Endothelial cell of umbilical vein (primary cell): ENCODE results near the gene CILP2. TPM values are rescaled to one million over a fixed set of nuclear protein-coding genes. Genes with fewer than 3 reads are reported as not detected.

ENCODE experiments used
- BruUV-seq: library from RNA; stranded (reverse); fragments of 400-500 nt; replicated peaks from 2 replicates; lab custom pipeline; 2021; lab: Mats Ljungman, UMichigan
- CTCF ChIA-PET: fragments of 300-600, 350-600 bp; sonication (Branson Sonifier 250); formaldehyde crosslinking; loops from one replicate; lab custom pipeline; 2021; ENCODE audit warnings: antibody characterized with exemption, inconsistent platforms; lab: Charles Lee
- POLR2A ChIA-PET: fragments of 300-600, 350-600 bp; sonication (Branson Sonifier 250); formaldehyde crosslinking; loops from one replicate; lab custom pipeline; 2021; ENCODE audit warnings: antibody characterized with exemption, inconsistent platforms; lab: Charles Lee
- DNase-seq: peaks from one replicate; pipeline ENCODE4 v3.0.0-alpha.2; 2011; ENCODE audit warnings: low read depth, low spot score
- FAIRE-seq: peaks from 2 replicates; lab custom pipeline; 2011; peaks lifted over from hg19 to GRCh38; lab: Jason Lieb, UNC
- H2AFZ ChIP-seq: 2 replicates; pipeline ENCODE4 v1.6.0; 2012; ENCODE audit warnings: low read depth, low read length, control low read depth, inconsistent platforms
- H3K27ac ChIP-seq: 2 replicates; pipeline ENCODE4 v1.5.1; 2011; ENCODE audit warnings: low read depth, mild to moderate bottlenecking, control low read depth, low read length, moderate library complexity; ENCODE audit not compliant: insufficient read depth
- H3K27me3 ChIP-seq, 2 experiments: 2 replicates each; pipeline versions ENCODE4 v1.6.0 to v1.6.1; 2011; ENCODE audit warnings: low read length in 2 of 2, mixed read lengths in 1 of 2; ENCODE audit not compliant: control insufficient read depth in 2 of 2, insufficient read depth in 2 of 2
- H3K36me3 ChIP-seq, 2 experiments: 2 replicates in 1 of 2; 3 replicates in 1 of 2; pipeline ENCODE4 v1.5.1; 2011; ENCODE audit warnings: low read length in 2 of 2, mild to moderate bottlenecking in 1 of 2, moderate library complexity in 1 of 2; ENCODE audit not compliant: control insufficient read depth in 2 of 2, insufficient read depth in 2 of 2; ENCODE audit errors: extremely low read depth in 1 of 2
- H3K4me1 ChIP-seq: 3 replicates; pipeline ENCODE4 v1.5.1; 2011; ENCODE audit warnings: mild to moderate bottlenecking, low read length; ENCODE audit not compliant: control insufficient read depth, insufficient read depth; ENCODE audit errors: extremely low read depth
- H3K4me2 ChIP-seq: 2 replicates; pipeline ENCODE4 v1.6.1; 2011; ENCODE audit warnings: low read length, control low read depth, mixed read lengths; ENCODE audit not compliant: insufficient read depth
- H3K4me3 ChIP-seq, 3 experiments: fragments of 200-600 bp in 1 of 3; sonication (generic), shearing (Covaris generic) in 1 of 3; replicated peaks in 1 of 3; 2 replicates each; pipeline ENCODE4 v1.5.1; 2011 to 2016; ENCODE audit warnings: control low read depth in 3 of 3, low read length in 3 of 3, mild to moderate bottlenecking in 2 of 3, inconsistent platforms in 1 of 3, low read depth in 1 of 3, moderate library complexity in 1 of 3; ENCODE audit not compliant: insufficient read depth in 1 of 3
- H3K79me2 ChIP-seq: 2 replicates; pipeline ENCODE4 v1.6.0; 2012; ENCODE audit warnings: low read length, inconsistent platforms; ENCODE audit not compliant: control insufficient read depth, insufficient read depth
- H3K9ac ChIP-seq: replicated peaks from 2 replicates; pipeline ENCODE3; 2011; ENCODE audit warnings: low read length, control low read depth; ENCODE audit not compliant: insufficient read depth; ENCODE audit errors: extremely low read depth
- H3K9me1 ChIP-seq: replicated peaks from 3 replicates; pipeline ENCODE4 v1.6.0; 2011; ENCODE audit warnings: mild to moderate bottlenecking, low read length; ENCODE audit not compliant: control insufficient read depth, insufficient read depth; ENCODE audit errors: extremely low read depth
- H3K9me3 ChIP-seq: replicated peaks from 2 replicates; pipeline ENCODE4 v1.5.1; 2012; ENCODE audit warnings: low read length, inconsistent platforms; ENCODE audit not compliant: control insufficient read depth, insufficient read depth
- H4K20me1 ChIP-seq: replicated peaks from 2 replicates; pipeline ENCODE3; 2011; ENCODE audit warnings: mild to moderate bottlenecking, low read length; ENCODE audit not compliant: control insufficient read depth, insufficient read depth; ENCODE audit errors: extremely low read depth
- EZH2 ChIP-seq: IDR thresholded peaks from 2 replicates; pipeline ENCODE4 v1.6.1; 2012; ENCODE audit warnings: borderline replicate concordance, low read depth, mild to moderate bottlenecking, moderate library complexity, low read length, inconsistent platforms; ENCODE audit not compliant: severe bottlenecking
- FOS ChIP-seq: IDR thresholded peaks from 2 replicates; pipeline ENCODE4 v1.6.1; 2011; ENCODE audit warnings: mild to moderate bottlenecking, low read length, moderate library complexity, borderline replicate concordance; ENCODE audit not compliant: insufficient read depth
- GATA2 ChIP-seq: IDR thresholded peaks from 2 replicates; pipeline ENCODE4 v1.7.0; 2011; ENCODE audit warnings: low read depth, mild to moderate bottlenecking, moderate library complexity, mixed read lengths, low read length; ENCODE audit not compliant: insufficient read length, insufficient read depth
- JUN ChIP-seq: IDR thresholded peaks from 2 replicates; pipeline ENCODE4 v1.6.1; 2011; ENCODE audit warnings: borderline replicate concordance, low read depth; ENCODE audit not compliant: insufficient read length, insufficient read depth
- MAX ChIP-seq: IDR thresholded peaks from 2 replicates; pipeline ENCODE4 v1.6.1; 2011; ENCODE audit not compliant: insufficient read depth, insufficient read length
- MYC ChIP-seq: IDR thresholded peaks from one replicate; pipeline ENCODE4 v1.6.1; 2011; ENCODE audit warnings: mild to moderate bottlenecking, low read depth, low read length
- POLR2A ChIP-seq: IDR thresholded peaks from 2 replicates; pipeline ENCODE4 v1.6.1; 2012; ENCODE audit warnings: low read depth, mild to moderate bottlenecking, control low read depth, low read length
- POLR2AphosphoS5 ChIP-seq: IDR thresholded peaks from 2 replicates; pipeline ENCODE4 v1.6.1; 2012; ENCODE audit warnings: low read depth, mild to moderate bottlenecking, control low read depth, low read length, moderate library complexity; ENCODE audit not compliant: insufficient read depth
- dilution Hi-C: fragments of 300-500 bp; cut with MboI; formaldehyde crosslinking; loops from one replicate; pipeline ENCODE4 v1.15.0; 2019; ENCODE audit warnings: low sequenced_read_pairs; ENCODE audit not compliant: extremely low pct_ligation_motif_present
- intact Hi-C: fragments of 100-400 bp; cut with micrococcal nuclease; formaldehyde crosslinking; loops from one replicate; pipeline ENCODE4 v1.10.0; 2022
- polyA plus RNA-seq, 4 experiments: library from polyadenylated mRNA; depleted of rRNA in 3 of 4; stranded (reverse) in 3 of 4; unstranded in 1 of 4; fragments of >200 nt; gene quantifications; 2 replicates each; pipeline versions ENCODE4 v1.2.1 to v1.2.3, GENCODE V29; 2011 to 2012; ENCODE audit warnings: missing spikeins in 1 of 4
- total RNA-seq: library from RNA; stranded (reverse); gene quantifications from 2 replicates; pipeline ENCODE4 v1.2.3, GENCODE V29; 2021
- TF ChIP-seq, protein P1 (sequence below), 2 donors: IDR thresholded peaks; 1 replicate in 1 of 2; 2 replicates in 1 of 2; pipeline ENCODE4 v1.5.1; 2011; ENCODE audit warnings: low read length in 2 of 2, mild to moderate bottlenecking in 2 of 2, moderate library complexity in 2 of 2, control low read depth in 1 of 2, inconsistent platforms in 1 of 2, low read depth in 1 of 2; ENCODE audit not compliant: insufficient read depth in 1 of 2; ENCODE audit errors: extremely low read depth in 1 of 2

The CILP2 gene
- total and polyA plus RNA-seq, 2 donors (not counting 3 experiments of a cell fraction or from before 2014, with no cell fraction given): 0.01 TPM; not detected in 1

- intact Hi-C loops (no loop called here), dilution Hi-C loops (no loop called here)
- Histone ChIP-seq H3K27me3 (no peaks in the 10 kb centered on the region), H3K79me2 (no peaks in the 10 kb centered on the region), H3K36me3 (no peaks in the 10 kb centered on the region), H3K27ac (no peak overlapping the region), H3K9me1 (no peaks in the 10 kb centered on the region), H4K20me1 (no peaks in the 10 kb centered on the region), H3K9me3 (no peaks in the 10 kb centered on the region), H2AFZ (no peak overlapping the region), H3K4me1 (no peaks in the 10 kb centered on the region), H3K4me3 (no peak overlapping the region), H3K9ac (no peak overlapping the region), H3K4me2 (no peak overlapping the region)
- no peak for DNase-seq
- ChIA-PET POLR2A (no interaction called here), CTCF (interaction anchor here (1.1 to 1.7 kb wide), 2 partner anchors 28 to 50 kb away, joined by 3 to 6 read pairs; no protein-coding TSS in a partner anchor)
- no peak for FAIRE-seq
- TF ChIP-seq EZH2 (no peak), MAX (no peak), JUN (no peak), POLR2AphosphoS5 (no peak), GATA2 (no peak), POLR2A (no peak), FOS (no peak), MYC (no peak)
- TF ChIP-seq, protein P1, sequence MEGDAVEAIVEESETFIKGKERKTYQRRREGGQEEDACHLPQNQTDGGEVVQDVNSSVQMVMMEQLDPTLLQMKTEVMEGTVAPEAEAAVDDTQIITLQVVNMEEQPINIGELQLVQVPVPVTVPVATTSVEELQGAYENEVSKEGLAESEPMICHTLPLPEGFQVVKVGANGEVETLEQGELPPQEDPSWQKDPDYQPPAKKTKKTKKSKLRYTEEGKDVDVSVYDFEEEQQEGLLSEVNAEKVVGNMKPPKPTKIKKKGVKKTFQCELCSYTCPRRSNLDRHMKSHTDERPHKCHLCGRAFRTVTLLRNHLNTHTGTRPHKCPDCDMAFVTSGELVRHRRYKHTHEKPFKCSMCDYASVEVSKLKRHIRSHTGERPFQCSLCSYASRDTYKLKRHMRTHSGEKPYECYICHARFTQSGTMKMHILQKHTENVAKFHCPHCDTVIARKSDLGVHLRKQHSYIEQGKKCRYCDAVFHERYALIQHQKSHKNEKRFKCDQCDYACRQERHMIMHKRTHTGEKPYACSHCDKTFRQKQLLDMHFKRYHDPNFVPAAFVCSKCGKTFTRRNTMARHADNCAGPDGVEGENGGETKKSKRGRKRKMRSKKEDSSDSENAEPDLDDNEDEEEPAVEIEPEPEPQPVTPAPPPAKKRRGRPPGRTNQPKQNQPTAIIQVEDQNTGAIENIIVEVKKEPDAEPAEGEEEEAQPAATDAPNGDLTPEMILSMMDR (IDR thresholded peaks at IDR 0.05; ENCODE audit: extremely low read depth in 1 of 2, insufficient read depth in 1 of 2, low read depth in 1 of 2, low read length in 2 of 2): no peak
- BruUV-seq: no TSS peak
Observed at GRCh38 chr19:19582471-19582870, 44.4 kb downstream of the CILP2 start.
